HEK293 (cell line): ENCODE results near the gene SLC16A5.

ENCODE experiments used
- BCL11B ChIP-seq: fragments of 450-650 bp; formaldehyde crosslinking; IDR thresholded peaks from 2 replicates; pipeline ENCODE4 v1.5.1; 2016; ENCODE audit warnings: low read depth, missing biosample characterization, missing genetic modification characterization
- EGR2 ChIP-seq: fragments of 450-650 bp; formaldehyde crosslinking; IDR thresholded peaks from 2 replicates; pipeline ENCODE4 v1.5.1; 2016; ENCODE audit warnings: low read depth, missing biosample characterization, missing genetic modification characterization
- GLIS1 ChIP-seq: fragments of 450-650 bp; formaldehyde crosslinking; IDR thresholded peaks from 2 replicates; pipeline ENCODE4 v1.5.1; 2016; ENCODE audit warnings: missing biosample characterization, missing genetic modification characterization
- GLIS2 ChIP-seq: fragments of 450-650 bp; formaldehyde crosslinking; IDR thresholded peaks from 2 replicates; pipeline ENCODE4 v1.5.1; 2016; ENCODE audit warnings: missing biosample characterization, missing genetic modification characterization
- IKZF3 ChIP-seq: fragments of 450-650 bp; IDR thresholded peaks from 2 replicates; pipeline ENCODE4 v1.5.0; 2018; ENCODE audit warnings: missing biosample characterization, mild to moderate bottlenecking, missing genetic modification characterization, moderate library complexity
- KLF17 ChIP-seq: fragments of 450-650 bp; formaldehyde crosslinking; IDR thresholded peaks from 2 replicates; pipeline ENCODE4 v1.5.1; 2016; ENCODE audit warnings: missing biosample characterization, missing genetic modification characterization
- OSR2 ChIP-seq: fragments of 450-650 bp; formaldehyde crosslinking; IDR thresholded peaks from 2 replicates; pipeline ENCODE4 v1.5.1; 2016; ENCODE audit warnings: missing biosample characterization, missing genetic modification characterization
- SP3 ChIP-seq: fragments of 450-650 bp; formaldehyde crosslinking; IDR thresholded peaks from 2 replicates; pipeline ENCODE4 v1.5.1; 2016; ENCODE audit warnings: missing biosample characterization, missing genetic modification characterization
- ZBTB10 ChIP-seq: fragments of 450-650 bp; formaldehyde crosslinking; IDR thresholded peaks from 2 replicates; pipeline ENCODE4 v1.5.1; 2016; ENCODE audit warnings: missing biosample characterization, missing genetic modification characterization
- ZBTB17 ChIP-seq: fragments of 450-650 bp; formaldehyde crosslinking; IDR thresholded peaks from 2 replicates; pipeline ENCODE4 v1.5.1; 2016; ENCODE audit warnings: missing biosample characterization, missing genetic modification characterization
- ZBTB21 ChIP-seq: fragments of 450-650 bp; formaldehyde crosslinking; IDR thresholded peaks from 2 replicates; pipeline ENCODE4 v1.5.1; 2017; ENCODE audit warnings: missing biosample characterization, missing genetic modification characterization
- ZBTB26 ChIP-seq: fragments of 450-650 bp; formaldehyde crosslinking; optimal IDR thresholded peaks from 2 replicates; pipeline ENCODE3; 2016; ENCODE audit warnings: missing biosample characterization, mild to moderate bottlenecking, missing genetic modification characterization
- ZBTB7A ChIP-seq: fragments of 450-650 bp; formaldehyde crosslinking; IDR thresholded peaks from 2 replicates; pipeline ENCODE4 v1.5.1; 2016; ENCODE audit warnings: low read depth, missing biosample characterization, missing genetic modification characterization
- ZBTB8A ChIP-seq: fragments of 450-650 bp; formaldehyde crosslinking; IDR thresholded peaks from 2 replicates; pipeline ENCODE4 v1.5.1; 2016; ENCODE audit warnings: missing biosample characterization, missing genetic modification characterization
- ZFP37 ChIP-seq: fragments of 450-650 bp; formaldehyde crosslinking; IDR thresholded peaks from 2 replicates; pipeline ENCODE4 v1.5.1; 2016; ENCODE audit warnings: missing biosample characterization, missing genetic modification characterization
- ZNF221 ChIP-seq: fragments of 450-650 bp; formaldehyde crosslinking; IDR thresholded peaks from 2 replicates; pipeline ENCODE4 v1.5.1; 2017; ENCODE audit warnings: missing biosample characterization, missing genetic modification characterization, borderline replicate concordance
- ZNF394 ChIP-seq: fragments of 450-650 bp; formaldehyde crosslinking; IDR thresholded peaks from 2 replicates; pipeline ENCODE4 v1.5.1; 2016; ENCODE audit warnings: missing biosample characterization, missing genetic modification characterization, mild to moderate bottlenecking, moderate library complexity, borderline replicate concordance
- ZNF426 ChIP-seq: fragments of 450-650 bp; formaldehyde crosslinking; IDR thresholded peaks from 2 replicates; pipeline ENCODE4 v1.5.1; 2017; ENCODE audit warnings: missing biosample characterization, missing genetic modification characterization, mild to moderate bottlenecking, inconsistent platforms, moderate library complexity
- ZNF518A ChIP-seq: fragments of 450-650 bp; formaldehyde crosslinking; conservative IDR thresholded peaks from 2 replicates; pipeline ENCODE4 v1.5.1; 2016; ENCODE audit warnings: low read depth, missing biosample characterization, missing genetic modification characterization
- ZNF600 ChIP-seq: fragments of 450-650 bp; formaldehyde crosslinking; IDR thresholded peaks from 2 replicates; pipeline ENCODE4 v1.5.1; 2016; ENCODE audit warnings: missing biosample characterization, missing genetic modification characterization
- ZNF610 ChIP-seq: fragments of 450-650 bp; formaldehyde crosslinking; IDR thresholded peaks from 2 replicates; pipeline ENCODE4 v1.5.1; 2016; ENCODE audit warnings: missing biosample characterization, missing genetic modification characterization, borderline replicate concordance
- ZNF621 ChIP-seq: fragments of 450-650 bp; formaldehyde crosslinking; IDR thresholded peaks from 2 replicates; pipeline ENCODE4 v1.5.1; 2017; ENCODE audit warnings: missing biosample characterization, missing genetic modification characterization
- ZNF660 ChIP-seq: fragments of 450-650 bp; IDR thresholded peaks from 2 replicates; pipeline ENCODE4 v1.5.1; 2018; ENCODE audit warnings: missing biosample characterization, mild to moderate bottlenecking, missing genetic modification characterization
- ZNF830 ChIP-seq: fragments of 450-650 bp; IDR thresholded peaks from 2 replicates; pipeline ENCODE4 v1.5.0; 2018; ENCODE audit warnings: missing biosample characterization, missing genetic modification characterization, low read depth, mild to moderate bottlenecking, moderate library complexity
- ZSCAN16 ChIP-seq: fragments of 450-650 bp; formaldehyde crosslinking; IDR thresholded peaks from 2 replicates; pipeline ENCODE4 v1.5.1; 2016; ENCODE audit warnings: missing biosample characterization, missing genetic modification characterization
- ZSCAN30 ChIP-seq: fragments of 450-650 bp; IDR thresholded peaks from 2 replicates; pipeline ENCODE4 v1.5.1; 2018; ENCODE audit warnings: missing biosample characterization, mild to moderate bottlenecking, missing genetic modification characterization, moderate library complexity
- ZSCAN5A ChIP-seq: fragments of 450-650 bp; formaldehyde crosslinking; IDR thresholded peaks from 2 replicates; pipeline ENCODE4 v1.5.1; 2016; ENCODE audit warnings: missing biosample characterization, missing genetic modification characterization

Gene SLC16A5

GRCh38 chr17:75046407-75047289 is 41.1 kb upstream of the SLC16A5 start, which contains the start of the genes ATP5PD and KCTD2 (continued):
- peak; percentile 14; the same call in 1 of the 2 replicates for TF ChIP-seq ZSCAN5A (tag by site-specific recombination)
- TF ChIP-seq EGR2 (tag by site-specific recombination): peak; percentile 84
- TF ChIP-seq ZNF221: no peak
- peak; percentile 96 for TF ChIP-seq ZBTB7A (tag by site-specific recombination)
- peak; percentile 29; the same call in 1 of the 2 replicates for TF ChIP-seq ZNF394 (tag by site-specific recombination)
- peak; percentile 55; the same call in 1 of the 2 replicates for TF ChIP-seq ZNF610 (tag by site-specific recombination)
- peak; percentile 92 for TF ChIP-seq SP3
- peak; percentile 52 for TF ChIP-seq KLF17 (tag by site-specific recombination)
- 0 out of 2 replicates have a peak, but pooled peaks have one; percentile 35 for TF ChIP-seq ZNF518A (tag by site-specific recombination)
- 0 out of 2 replicates have a peak, but pooled peaks have one; percentile 23 for TF ChIP-seq ZBTB21
- TF ChIP-seq OSR2 (tag by site-specific recombination): no peak
- TF ChIP-seq BCL11B (tag by site-specific recombination): peak; percentile 88; the same call in 1 of the 2 replicates
- peak; percentile 90 for TF ChIP-seq ZBTB26
- TF ChIP-seq ZSCAN30 (tag by site-specific recombination): peak; percentile 68
- peak; percentile 71 for TF ChIP-seq ZBTB10 (tag by site-specific recombination)
- TF ChIP-seq ZBTB8A: peak; percentile 95
- TF ChIP-seq ZNF621 (tag by site-specific recombination): no peak
- TF ChIP-seq ZNF830 (tag by site-specific recombination): no peak
- TF ChIP-seq GLIS2 (tag by site-specific recombination): peak; percentile 80
- peak; percentile 84 for TF ChIP-seq ZNF600 (tag by site-specific recombination)
- peak; percentile 35; the same call in 1 of the 2 replicates for TF ChIP-seq IKZF3 (tag by site-specific recombination)
- TF ChIP-seq ZBTB17: peak; percentile 94
- TF ChIP-seq GLIS1 (tag by site-specific recombination): peak; percentile 54
- peak; percentile 48; the same call in 1 of the 2 replicates for TF ChIP-seq ZFP37
- TF ChIP-seq ZNF660 (tag by site-specific recombination): peak; percentile 79
- peak; percentile 25; the same call in 1 of the 2 replicates for TF ChIP-seq ZSCAN16 (tag by site-specific recombination)
- no peak for TF ChIP-seq ZNF426 (tag by site-specific recombination)
